ENCODE measurements around the gene TRMT5.
A peak's percentile ranks its signal among the peaks of the same experiment; 100 is the strongest.

Gene TRMT5, protein sequence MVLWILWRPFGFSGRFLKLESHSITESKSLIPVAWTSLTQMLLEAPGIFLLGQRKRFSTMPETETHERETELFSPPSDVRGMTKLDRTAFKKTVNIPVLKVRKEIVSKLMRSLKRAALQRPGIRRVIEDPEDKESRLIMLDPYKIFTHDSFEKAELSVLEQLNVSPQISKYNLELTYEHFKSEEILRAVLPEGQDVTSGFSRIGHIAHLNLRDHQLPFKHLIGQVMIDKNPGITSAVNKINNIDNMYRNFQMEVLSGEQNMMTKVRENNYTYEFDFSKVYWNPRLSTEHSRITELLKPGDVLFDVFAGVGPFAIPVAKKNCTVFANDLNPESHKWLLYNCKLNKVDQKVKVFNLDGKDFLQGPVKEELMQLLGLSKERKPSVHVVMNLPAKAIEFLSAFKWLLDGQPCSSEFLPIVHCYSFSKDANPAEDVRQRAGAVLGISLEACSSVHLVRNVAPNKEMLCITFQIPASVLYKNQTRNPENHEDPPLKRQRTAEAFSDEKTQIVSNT

DNA sequence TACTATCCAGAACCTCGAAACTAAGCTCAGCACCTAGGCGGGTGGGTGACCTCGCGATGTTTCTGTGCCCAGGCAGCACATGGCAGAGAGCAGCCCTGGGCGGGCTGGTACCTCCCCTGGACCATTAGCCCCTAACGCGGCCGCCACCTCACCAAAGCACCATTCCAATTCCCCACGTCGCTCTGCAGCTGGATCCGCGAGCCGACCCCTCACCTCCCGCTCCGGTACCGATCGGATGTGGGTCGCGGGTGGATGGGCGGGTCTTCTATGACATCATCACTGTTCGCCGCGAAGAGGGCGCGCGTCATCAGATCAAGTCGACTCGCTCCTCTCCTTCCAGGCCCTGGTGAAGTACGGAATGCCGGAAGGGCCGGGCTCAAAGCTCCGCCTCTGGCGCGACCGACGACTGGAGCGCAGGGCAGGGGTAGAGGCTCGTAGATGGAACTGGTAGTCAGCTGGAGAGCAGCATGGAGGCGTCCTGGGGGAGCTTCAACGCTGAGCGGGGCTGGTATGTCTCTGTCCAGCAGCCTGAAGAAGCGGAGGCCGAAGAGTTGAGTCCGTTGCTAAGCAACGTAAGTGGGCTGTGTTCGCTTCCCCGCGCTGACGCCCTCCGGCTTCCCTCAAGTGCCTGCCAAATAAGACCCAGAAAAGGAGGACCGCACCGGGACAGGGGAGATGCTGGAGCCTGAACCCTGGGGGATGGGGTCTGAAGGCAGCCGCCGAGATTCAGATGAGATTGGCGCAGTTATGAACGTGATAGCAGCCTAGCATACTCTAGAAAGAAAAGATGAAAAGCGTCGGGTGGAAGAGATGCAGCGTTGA lies at the start of gene TRMT5, which contains the start of gene SLC38A6:
TRMT5 (minus strand) TSS at position 269 of the 822 bp plus-strand sequence; CDS start at position 163, 106 bp downstream.
SLC38A6 (plus strand) TSS at position 435 of the 822 bp plus-strand sequence; CDS start at position 468, 33 bp downstream.
- peak; percentile 84 for DNase-seq

DNA sequence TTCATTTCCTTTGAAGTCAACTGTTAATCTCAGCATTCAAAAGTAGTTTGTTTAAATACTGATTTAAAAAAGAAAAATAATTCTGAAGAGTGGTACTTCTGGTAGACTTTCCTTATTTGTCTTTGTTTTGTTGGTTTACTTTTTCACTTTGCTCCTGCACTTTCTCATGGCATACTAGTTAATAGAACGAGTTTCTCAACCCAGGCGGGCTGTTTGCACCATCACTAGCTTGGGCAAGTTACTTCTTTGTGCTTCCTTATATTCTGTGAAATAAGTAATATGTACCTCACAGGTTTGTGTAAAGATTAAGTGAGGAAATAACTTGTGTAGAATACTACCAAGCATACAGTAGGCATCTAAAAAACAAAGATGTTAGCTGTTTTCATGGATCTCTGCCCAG lies 45.6 kb upstream of the TRMT5 start:
- no peak for DNase-seq

DNA sequence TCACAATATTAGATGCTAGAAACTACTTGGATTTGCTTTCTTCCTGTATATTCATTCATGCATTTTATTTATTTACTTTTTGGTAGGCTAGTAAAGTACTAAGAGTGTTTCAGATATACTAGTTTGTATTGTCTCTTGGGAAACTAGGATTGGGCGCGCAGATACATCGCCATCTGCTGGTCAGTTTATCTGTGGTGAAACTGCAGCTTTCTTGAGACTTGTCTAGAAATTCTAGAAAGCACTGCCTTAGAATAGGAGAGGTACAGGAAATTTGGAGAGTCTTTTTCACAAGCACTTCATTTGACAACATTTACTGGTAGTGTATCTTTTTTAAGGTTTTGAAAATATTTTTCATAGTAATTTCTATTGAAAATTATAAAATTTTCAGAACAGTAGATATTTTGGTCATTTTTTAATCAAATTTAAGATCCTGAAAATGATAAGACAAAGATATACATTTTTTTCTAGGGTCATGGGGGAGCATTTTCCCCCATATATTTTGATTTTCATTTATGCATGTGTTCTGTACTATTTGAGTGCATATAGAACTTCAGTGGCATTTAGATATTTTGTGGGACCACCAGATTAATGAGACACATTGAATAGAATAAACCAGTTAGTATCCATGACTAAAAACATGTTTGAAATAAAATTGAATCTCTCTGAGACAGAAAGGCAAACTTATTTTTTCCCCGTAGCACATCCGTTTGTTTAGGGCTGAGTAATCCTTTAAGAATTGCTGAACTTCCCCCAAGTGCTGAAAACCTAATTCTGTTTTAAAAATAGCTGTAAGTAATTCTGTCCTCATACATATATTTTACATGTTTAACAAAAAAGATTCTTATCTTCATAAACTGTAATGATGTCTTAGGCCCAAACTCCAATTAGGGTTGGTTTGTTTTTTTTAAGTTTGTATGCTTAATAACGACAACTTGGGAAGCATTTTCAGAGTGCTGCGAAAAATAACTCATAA lies 44.7 kb upstream of the TRMT5 start:
- peak; percentile 43 for DNase-seq

DNA sequence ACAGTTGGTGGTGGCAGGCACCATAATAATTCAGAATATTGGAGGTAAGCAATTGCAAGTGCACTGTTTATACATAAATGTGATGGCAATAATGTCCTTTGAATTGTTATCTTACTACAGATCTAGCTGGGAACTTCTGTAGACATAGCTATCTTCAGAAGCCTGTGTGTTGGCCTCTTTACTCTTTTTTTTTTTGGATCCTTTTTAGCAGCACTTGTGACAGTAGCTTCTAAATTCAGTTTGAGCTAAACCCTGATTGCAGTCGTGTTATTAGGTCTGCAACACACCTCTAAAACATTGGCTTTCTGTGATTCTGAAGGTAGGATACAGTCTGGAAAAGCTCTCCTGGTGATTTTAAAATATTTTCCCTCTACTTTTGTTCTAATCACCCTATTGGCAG lies 38.7 kb upstream of the TRMT5 start:
- no peak for DNase-seq

DNA sequence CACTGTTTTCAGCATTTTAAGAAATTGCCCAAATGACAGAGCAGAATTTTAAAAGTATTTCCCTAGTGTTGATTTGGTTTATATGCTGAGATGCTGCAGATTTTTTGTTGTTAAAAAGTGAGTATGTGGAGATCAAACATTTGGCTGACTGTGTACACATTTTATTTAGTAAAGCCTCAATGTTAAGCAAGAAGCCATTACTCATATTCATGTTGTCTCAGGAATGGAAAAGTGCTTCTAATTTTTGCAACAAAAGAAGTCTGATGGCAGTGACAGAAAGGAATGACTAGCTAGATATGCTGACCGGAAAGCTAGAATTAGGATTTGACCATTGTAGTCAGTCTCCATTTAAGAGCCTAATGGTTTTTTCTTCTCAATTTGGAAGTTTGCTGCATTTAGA lies 22.7 kb upstream of the TRMT5 start:
- DNase-seq: no peak

DNA sequence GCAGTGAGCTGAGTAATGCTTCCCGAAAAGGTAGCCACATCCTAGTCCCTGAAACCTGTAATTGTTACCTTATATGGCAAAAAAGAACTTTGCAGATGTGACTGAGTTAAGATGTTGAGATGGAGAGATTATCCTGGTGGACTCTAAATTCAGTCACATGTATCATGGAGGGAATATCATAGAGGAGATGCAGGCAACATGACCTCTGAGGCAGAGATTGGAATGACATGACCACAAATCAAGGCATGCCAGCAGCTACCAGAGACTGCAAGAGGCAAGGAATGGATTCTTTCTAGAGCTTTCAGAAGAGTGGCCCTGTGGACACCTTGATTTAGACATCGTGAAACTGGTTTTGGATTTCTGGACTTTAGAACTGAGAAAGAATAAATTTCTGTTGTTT lies 18.7 kb upstream of the TRMT5 start:
- DNase-seq: no peak

DNA sequence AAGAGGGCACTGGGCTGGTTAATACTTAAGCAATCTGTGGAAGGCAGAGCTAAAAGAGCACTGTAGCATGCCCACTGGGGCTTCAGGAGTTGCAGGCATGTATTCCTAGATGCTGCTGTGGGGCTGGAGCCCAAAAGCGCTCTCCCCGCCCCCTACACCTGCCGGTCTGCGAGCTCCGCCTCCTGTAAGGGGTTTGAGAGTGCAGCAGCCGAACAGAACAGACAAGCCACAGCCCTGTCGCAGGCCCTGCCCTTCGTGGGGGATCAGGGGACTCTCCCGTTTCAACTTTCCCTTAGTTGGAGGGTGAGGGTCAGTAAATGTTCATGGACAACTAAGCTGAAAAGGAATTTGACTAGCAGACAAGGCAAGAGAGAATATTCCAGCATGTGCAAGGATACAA lies 17.7 kb upstream of the TRMT5 start:
- no peak for DNase-seq

DNA sequence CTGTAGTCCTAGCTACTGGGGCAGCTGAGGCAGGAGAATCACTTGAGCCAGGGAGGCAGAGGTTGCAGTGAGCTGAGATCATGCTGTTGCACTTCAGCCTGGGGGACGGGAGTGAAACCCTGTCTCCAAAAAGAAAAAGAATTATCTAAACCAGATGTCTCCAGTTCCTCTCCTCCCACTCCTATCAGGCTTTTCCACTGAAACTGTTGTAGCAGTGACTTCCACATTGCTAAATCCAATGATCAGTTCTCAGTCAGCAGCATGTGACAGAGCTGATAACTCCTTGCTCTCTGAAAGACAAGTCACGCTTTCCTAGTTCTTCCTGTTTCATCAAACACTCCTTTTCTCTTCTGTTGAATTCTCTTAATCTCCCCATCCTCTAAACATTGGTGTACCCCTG lies 8.7 kb upstream of the TRMT5 start:
- no peak for DNase-seq

DNA sequence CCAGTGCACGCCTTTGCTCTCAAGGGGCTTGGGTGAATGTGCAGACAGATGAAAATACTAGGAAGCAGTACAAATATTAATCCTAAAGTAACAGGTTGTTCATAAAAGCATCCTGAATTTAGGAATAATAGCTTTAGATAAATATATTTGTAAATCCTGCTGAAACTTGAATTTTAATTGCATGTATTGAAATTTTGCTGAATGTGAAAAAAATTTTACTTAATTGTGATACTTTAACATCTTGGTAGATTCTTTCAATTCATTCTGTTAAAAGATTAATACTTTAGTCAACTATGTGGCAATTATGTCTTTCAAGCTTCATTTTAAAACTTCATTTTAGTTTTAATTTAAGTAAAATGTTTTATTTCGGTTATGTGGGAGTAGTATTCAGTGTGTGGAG lies 5.6 kb upstream of the TRMT5 start:
- no peak for DNase-seq

DNA sequence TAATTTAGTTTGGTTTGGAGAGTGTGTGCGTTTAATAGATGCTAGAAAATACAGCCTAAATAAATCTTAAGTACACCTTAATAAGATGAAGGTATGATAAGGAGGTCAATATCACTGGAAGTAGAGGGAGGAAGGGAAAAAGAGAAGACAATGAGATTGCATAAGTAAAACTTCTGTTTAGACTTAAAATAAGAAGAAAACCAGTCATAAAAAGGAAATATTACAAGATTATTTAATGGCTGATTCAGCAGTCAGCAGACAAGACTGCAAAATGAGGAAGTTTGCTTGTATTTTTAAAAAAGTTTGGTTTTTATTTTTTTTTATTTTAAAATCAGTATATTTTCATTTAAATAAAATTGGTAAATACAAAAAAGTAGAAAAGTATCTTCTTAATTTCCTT lies 3.3 kb upstream of the TRMT5 start:
- no peak for DNase-seq

DNA sequence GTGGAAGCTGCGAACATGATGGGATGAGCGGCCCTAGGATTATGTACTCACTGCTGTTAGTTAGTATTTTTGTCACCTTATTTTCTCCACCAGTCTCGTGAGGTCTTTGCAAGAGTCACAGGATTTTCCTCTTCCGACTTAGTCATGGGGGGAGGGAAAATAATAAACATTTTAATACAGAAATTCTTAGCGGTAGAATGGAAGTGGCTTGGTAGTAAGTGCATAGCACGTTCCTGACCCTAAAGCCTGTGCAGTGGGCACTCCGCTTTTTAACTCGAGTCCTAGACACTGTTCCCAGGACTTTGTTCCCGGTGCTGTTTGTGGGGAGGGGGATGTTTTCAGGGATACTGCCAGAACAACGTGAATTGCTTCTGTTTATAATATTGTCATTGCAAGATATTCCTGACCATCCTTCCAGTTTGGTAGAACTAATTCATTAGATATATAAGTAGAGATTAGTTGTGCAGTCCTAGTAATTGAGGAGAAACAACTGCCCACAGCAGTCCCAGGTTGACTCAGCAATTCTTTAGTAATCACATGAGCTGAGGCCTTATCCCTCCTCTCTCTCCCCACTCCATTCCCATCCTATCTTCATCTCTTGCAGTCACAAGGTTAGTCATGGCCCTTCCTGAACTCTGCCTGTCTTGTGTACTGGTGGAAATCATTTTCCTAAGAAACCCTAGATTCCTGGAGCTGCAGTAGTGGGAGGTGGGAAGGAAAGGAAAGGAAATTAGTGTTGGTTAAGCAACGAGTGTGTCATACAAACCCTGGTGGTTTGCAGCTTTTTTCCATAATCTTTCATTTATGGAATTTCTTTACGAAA lies 965 bp upstream of the TRMT5 start:
- no peak for DNase-seq

DNA sequence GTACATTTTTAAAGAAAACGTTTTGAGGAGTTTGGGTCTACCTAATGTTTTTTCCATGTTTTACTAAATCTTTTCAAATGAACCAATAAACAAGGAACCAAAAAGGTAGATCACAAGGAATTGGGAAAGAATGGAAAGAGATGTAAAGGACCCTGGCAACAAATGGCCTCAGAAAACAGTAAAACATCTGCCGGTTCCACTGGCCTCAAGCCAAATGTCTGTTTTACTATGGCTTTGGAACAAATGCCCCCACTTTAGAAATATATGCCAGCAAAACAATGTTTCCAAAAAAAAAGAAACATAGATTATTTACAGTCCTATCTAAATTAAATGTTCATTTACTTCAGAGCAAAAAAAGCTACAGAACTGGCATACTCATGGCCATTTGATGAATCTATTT lies 3.0 kb downstream of the TRMT5 start:
- DNase-seq: peak; percentile 2

DNA sequence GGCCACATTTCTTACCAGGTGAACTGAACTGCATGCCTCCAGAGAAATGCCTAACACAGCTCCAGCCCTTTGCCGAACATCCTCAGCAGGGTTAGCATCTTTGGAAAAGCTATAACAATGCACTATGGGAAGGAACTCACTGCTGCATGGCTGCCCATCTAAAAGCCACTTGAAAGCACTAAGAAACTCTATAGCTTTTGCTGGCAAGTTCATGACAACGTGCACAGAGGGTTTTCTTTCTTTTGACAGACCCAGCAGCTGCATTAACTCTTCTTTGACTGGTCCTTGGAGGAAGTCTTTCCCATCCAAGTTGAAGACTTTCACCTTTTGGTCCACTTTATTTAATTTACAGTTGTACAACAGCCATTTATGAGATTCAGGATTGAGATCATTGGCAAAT lies 5.3 kb downstream of the TRMT5 start:
- no peak for DNase-seq

DNA sequence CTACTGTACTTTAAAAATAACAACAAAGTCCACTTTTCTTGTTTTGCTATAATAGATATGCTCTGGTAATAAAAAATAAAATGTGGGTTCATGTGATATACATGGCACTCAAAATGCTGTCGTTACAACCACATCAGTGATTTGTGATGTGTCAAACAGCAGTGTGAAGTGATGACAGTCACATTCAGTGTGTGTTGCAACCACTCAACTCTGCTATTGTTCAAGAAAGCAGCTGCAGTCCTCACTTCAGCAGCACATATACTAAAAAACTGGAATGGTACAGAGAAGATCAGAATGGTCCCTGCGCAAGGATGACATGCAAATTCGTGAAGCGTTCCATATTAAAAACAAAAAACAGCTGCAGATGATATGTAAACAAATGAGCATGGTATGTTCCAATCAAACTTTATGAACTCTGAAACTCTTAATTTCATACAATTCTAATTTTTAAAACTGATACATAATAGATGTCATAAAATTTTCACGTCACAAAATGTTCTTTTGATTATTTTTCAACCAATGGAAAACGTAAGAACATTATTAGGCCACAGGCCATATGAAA lies 6.7 kb downstream of the TRMT5 start:
- DNase-seq: no peak

DNA sequence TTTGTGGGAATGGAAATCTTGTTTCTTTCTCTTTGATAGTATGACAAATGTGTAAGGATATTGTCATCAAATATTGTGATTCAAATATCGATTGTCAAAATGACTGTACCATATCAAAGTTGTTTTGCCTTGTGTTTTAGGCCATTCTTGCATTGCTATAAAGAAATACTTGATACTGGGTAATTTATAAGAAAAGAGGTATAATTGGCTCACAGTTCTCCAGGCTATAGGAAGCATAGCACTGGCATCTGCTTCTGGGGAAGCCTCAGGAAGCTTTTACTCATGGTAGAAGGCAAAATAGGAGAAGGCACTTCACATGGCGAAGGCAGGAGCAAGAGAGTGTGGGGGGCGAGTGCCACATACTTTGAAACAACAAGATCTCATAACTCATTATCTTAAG lies 7.8 kb downstream of the TRMT5 start:
- DNase-seq: no peak

DNA sequence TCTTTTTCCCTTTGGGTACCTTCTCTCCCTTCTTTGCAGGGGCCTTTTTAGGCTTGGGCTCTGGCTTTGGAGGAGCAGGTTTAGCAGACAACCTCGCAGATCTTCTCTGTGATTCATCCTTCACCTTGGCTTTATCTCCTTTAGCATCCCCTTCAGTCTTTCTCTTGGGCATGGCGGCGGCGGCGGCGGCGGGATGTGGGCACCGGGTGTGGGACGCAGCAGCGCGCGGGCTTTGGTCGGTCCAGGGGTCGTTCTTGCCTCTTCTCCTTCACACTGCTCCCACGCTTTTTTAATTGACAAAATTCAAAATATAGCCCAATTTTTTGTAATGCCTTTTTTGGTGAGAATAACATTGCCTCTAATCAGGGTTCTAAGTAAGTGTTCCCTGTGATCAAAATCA lies 8.6 kb downstream of the TRMT5 start:
- DNase-seq: no peak

DNA sequence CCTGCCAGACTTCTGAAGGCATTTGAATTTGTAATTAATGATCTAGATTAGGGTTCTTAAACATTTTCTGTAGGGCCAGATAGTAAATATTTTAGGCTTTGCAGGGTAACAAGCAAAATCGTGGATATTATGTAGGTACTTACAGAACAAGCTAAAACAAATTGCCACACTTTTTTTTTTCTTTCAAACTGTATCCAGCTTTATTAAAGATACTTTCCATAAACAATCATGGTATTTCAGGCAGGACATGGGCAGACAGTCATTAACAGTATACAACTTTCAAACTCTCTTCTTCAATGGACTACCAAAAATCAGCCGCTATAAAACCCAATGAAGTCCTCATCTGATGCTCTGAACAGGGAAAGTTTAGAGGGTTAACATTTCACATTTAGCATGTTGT lies 9.6 kb downstream of the TRMT5 start:
- no peak for DNase-seq

DNA sequence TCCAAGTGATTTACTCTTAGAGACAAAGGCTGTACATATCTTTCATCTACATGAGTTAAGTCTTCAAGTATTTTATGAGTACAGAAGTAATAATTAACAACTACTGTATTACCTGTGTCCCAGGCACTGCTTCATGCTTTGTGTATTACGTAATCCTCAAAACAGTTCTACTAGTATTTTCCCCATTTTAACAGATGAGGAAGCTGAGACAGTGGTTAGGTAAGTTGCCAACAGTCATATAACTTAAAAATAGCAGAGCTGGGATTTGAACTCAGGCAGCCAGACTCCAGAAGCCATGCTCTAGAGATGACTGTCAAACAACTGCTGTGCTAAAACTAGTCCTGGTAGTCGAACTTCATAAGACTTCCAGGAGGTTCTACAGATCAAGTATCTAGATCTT lies 10.7 kb downstream of the TRMT5 start:
- no peak for DNase-seq

DNA sequence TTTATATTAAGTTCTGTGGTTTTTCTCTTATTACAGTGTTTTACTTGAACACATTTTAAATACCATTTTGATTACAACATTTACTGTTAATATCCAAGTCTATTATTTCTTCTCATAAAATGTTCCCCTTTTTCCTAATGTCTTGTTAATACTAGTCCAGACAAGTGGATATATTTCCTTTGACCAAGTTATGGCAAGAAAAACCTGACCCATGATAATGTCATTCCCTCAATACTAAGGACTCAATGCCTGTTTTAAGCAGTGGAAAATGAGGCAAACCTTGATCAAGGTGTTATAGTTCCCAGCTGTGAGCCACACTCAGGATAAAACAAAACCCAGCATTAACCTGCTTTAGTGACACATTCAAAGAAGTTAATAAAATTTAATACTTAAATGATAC lies 12.2 kb downstream of the TRMT5 start:
- no peak for DNase-seq

DNA sequence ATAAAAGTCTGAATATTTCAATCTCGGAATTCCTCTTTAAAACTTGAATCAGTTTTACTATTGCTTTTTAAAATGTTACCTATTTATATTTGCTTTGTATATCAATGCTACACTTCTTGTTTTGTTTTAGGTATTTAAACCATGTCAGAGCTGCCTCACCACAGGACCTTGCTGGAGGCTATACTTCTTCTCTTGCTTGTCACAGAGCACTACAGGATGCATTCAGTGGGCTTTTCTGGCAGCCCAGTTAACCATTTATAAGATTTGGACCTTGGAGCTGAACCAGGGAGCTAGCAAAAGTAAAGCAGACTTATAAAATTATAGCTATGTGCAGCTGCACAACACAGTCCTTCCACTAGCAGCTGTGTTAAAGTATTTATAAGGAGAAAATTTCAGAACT lies 12.8 kb downstream of the TRMT5 start:
- DNase-seq: no peak

DNA sequence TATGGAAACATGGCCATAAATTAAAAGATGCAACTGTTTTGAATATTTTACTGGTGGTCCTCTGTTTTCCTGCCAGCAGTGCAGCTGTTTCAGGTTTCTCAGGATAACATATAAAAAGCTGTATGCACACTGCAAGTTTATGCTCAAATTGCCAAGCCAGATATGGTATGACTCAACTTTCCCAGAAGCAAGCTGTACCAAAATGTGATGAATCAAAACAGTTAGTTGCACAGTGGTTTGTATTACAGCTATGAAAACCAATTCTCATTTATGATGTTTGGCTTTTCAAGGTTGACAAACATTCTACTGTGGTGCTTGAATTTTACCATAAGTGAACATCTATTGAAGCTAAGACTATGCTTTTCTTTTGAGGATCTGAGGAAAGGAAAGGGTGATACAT lies 15.5 kb downstream of the TRMT5 start:
- DNase-seq: no peak

DNA sequence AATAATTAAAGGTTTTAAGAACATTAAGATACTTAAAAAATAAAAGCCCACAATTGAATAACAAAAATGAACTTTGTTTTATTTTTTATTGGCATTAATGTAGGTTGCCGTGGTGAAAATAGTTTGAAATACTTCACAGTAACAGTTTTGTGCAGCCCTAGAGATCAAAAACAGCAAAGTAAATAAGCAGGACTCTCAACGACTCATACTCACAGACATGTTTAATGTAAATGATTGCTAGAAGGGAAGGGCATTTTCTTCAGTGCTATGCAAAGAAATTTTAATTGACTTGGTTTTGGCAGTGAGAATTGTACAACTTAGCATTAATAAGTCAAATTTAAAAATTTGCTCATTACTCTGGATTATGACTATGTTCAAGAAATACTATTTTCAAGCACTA lies 16.0 kb downstream of the TRMT5 start:
- no peak for DNase-seq
